GM19438 (cell line): ENCODE measurements around the gene NUP88.

Experiments used
- ATAC-seq: cut with Tn5 transposase; IDR thresholded peaks from one replicate; pipeline ENCODE4 v1.9.1; 2021; ENCODE audit warnings: low read depth; ENCODE audit not compliant: unreplicated experiment

The NUP88 gene

GRCh38 chr17:5361426-5361825 lies 58.0 kb downstream of the NUP88 start:
- ATAC-seq, result no peak

DNA sequence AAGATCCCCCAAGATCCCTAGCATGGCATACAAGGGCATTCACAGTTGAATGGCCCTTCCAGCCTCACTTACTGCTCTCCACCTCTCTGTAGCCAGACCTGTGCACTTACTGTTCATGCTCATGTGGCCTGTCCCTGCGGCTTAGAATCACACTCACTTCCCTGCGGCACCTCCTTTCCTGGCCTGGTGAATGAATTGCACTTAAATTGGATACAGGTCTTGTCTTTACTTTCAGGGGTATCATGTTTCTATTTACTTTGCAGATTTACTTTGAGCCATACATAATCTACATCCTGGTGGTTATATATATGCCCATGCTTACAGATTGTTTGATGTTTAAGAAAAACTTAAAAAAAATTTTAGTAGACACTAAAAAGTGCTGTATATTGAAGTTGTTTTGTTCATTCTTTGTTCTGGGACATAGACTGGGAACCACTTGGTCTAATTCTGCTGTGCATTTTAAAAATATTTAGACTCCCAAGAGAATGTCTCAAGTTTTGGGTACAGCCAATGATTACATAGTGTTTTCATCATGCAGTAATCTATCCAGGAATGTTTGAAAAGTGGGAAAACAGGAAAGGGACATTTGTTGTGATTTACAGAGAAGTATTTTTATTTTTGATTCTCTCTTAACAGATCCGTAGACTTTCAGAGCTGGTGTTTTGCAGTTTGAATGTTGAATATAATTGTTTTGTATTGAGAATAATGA lies 63.9 kb downstream of the NUP88 start:
- no peak for ATAC-seq

- no peak for ATAC-seq
Measured at GRCh38 chr17:5354886-5355415, 64.5 kb downstream of the NUP88 start.

GRCh38 chr17:5354310-5354709 lies 65.2 kb downstream of the NUP88 start:
- ATAC-seq, result no peak

DNA sequence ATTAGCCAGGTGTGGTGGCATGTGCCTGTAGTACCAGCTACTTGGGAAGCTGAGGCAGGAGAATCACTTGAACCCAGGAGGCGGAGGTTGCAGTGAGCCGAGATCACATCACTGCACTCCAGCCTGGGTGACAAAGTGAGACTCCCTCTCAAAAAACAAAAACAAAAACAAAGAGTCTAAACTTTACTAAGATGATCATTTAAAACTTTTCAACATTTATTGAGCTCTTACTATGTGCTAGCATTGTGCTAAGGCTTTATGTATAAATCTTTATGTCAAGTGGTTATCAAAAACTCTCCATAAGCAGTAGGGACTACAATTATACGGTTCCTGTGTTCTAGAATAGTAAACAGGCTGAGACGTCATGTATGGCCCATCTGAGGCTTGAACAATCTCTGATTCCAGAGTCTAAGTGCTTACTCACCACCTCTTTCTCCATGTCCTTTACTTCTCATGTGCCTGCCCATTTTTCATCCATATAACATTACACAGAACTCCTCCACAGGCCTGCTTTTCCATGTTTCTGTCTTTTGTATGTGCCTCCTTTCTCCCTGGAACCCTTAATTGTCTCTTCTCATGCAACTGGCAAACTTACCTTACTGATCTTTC lies 66.7 kb downstream of the NUP88 start:
- ATAC-seq, result no peak

- no peak for ATAC-seq
Measured at GRCh38 chr17:5344914-5345313, 74.5 kb downstream of the NUP88 start.
